GM20431 (cell line): Measurements from ENCODE around the gene ABTB2.

Experiments used
- in situ Hi-C: fragments of 300-500 bp; cut with MseI, MboI; formaldehyde crosslinking; loops from one replicate; pipeline ENCODE4 v1.15.0; 2020; ENCODE audit warnings: low sequenced_read_pairs; ENCODE audit not compliant: unreplicated experiment

The ABTB2 gene

DNA sequence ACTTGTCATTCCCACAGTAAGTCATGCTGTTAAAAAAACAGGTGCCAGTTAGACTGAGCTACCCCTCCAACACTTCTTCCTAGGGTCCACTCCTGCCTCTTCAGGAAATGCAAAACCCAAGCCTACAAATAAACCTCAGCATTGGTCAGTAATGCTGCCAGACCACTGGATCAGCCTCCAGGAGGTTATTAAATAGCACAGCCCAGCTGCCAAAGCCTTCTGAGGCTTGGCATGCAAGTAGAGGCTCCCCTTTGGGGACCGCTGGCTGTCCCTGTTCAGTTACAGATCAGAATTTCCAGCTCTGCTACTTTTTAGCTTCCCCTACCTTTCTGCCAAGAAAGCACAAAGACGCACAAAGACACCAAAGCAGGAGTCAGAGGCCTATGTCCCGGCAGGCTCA lies 33.3 kb downstream of the ABTB2 start:
- in situ Hi-C loops: no loop called here

DNA sequence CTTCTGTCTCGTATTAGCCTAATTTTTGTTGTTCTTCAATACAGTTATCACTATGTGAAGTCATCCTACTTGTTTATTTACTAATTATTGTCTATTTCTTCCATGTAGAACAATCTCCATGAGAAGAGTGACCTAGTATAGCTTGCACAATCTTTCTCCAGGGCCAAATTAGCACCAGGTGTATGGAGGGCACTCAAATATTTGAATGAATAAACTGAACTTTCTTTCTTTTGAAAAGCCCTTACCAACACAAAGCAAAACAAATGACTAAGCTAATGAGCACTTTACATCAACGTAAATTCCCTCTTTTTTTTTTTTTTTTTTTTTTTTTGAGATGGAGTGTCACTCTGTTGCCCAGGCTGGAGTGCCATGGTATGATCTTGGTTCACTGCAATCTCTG lies 34.2 kb downstream of the ABTB2 start:
- in situ Hi-C loops: no loop called here

DNA sequence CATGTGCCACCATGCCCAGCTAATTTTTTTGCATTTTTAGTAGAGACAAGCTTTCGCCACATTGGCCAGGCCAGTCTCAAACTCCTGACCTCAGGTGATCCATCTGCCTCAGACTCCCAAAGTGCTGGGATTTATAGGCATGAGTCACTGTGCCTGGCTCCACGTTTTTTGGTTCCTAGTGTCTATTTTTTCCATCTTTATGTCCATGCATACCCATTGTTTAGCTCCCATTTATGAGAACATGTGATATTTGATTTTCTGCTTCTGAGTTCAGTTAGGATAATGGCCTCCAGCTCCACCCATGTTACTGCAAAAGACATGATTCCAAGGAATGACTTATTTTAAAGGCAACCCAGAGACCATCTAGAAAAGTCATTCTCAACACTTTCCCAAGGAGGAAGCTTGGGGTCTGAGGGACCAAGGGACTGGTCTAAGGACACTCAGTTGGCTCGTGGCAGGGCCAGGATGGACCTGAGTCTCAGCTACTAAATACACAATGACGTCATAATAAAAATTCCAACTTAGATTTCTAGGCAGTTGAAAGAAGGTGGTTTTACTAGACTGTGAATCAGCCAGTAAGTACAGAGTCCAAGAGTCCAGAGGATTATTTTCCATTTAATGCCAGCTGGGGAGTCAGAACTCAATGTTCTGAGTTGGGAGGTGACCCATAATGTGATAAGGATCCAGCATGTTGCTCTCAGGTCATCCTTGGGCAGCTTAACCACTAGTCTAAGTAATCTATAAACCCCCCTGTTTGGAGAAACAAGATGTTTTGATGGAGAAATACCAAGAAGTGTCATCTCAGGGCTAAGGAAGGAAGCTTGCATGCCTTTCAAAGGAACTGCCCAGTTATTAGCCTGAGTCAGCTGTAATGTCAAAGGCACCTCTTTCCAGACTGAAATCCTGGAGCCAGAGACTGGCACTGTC lies 39.4 kb downstream of the ABTB2 start:
- in situ Hi-C loops: no loop called here

DNA sequence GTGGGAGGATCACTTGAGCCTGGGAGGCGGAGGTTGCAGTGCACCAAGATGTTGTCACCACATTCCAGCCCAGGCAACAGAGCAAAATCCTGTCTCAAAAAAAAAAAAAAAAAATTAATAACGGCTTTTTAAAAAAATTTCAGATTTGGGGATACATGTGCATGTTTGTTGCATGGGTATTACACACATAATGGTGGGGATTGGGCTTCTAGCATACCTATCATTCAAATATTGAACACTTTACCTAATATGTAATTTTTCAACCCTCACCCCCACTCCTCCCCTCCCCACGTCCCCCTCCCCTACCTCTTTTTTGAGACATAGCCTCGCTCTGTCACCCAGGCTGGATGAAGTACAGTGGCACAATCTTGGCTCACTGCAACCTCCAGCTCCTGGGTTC lies 40.1 kb downstream of the ABTB2 start:
- in situ Hi-C loops: no loop called here

DNA sequence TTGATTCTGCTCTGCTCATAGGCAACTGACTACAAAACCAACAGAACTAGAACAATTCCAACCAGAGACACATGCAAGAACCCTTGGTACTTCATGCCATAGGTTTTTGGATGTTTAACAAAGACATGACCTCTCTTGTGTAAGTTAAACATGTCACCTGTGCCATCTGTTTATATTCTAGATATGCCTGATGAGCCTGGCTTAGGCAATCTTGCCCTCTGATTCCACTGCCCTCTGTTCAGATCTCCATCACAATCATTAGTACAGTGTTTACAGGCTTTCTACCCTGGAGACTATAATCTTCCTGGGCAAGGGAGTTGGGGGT lies 40.8 kb downstream of the ABTB2 start:
- in situ Hi-C loops: no loop called here

DNA sequence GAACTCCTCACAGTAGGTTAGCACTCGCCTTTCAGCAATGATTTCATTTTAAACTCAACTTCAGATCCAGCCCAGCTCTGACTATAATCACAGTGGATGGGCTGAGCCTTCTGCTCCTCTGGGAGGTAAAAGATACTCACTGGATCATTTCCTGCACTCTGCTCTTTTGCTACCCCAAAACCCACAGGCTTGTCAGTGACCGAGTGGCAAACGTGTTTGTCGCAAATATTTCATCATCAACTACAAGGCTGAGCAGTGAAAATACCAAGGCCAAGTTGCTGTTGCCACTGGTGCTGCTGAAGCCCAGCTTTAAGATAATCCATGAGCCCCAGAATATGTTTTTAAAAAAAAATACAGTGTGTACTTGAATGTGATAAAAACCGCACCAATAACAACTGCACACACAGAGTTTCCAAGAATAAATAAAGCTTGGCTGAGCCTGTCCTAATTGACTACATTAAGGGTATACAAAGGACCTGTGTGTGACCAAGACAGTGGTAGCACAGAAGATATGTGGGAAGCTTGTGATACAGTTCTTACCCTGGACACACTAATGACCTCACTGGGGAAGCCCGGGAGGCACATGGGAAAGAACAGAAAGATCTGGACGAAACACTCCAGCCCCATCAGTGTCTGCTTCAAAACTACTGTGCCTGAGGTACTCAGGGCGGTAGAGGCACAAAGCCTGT lies 41.3 kb downstream of the ABTB2 start:
- in situ Hi-C loops: no loop called here

DNA sequence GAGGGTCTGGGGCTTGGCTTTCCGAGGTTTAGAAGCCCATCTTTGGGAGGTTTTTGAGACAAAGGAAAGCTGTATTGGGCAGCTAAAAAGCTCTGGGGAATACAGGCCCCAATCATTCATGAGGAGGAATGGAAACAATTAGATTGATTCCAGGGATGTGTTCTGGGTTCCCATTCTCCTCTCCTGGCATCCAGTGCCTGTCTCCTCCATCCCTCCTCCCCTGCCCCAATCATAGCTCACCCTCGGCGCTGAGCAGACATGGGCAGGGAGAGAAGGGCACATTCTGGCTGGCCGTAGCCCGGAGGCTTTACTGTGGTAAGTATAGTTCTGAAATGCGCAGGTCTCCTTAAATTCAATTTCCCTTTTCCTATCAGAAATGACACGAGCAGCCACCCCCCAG lies 42.4 kb downstream of the ABTB2 start:
- in situ Hi-C loops: no loop called here

DNA sequence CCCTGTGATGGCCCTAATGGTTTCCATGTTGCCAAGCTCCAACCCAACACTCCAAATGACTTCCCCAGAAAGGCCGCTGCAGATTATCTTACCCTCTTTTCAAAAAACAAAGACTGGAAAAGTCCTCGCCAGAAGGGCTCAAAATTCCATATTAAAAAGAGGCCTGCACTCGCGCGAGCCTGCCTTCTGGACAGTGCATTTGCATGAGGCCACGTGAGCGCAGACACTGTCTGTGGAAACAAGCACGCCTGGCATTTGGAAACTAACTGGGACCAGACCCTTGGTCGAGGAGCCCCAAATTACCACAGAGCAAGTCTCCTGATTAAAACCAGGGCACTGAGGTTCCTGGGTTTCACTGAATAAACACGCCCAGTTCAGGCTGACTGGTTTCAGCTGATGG lies 42.9 kb downstream of the ABTB2 start:
- in situ Hi-C loops: no loop called here

DNA sequence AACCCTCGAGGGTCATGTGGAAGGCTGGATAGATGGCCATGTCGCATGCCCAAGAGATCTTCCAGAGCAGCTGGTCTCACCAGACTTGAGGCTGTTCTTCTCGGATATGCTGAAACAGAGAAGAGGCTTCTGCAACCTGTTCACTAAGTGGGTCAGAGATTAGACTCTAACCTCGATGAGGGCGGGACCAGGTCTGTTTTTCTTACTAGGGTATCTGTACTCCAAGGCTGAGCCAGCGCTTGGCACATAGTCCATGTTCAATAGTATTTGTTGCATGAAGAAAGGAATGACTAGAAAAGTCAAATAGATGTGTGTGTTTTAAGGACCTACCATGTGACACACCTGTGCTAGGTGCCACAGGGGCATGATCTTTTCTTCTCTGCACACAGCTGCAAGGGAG lies 43.6 kb downstream of the ABTB2 start:
- in situ Hi-C loops: no loop called here

DNA sequence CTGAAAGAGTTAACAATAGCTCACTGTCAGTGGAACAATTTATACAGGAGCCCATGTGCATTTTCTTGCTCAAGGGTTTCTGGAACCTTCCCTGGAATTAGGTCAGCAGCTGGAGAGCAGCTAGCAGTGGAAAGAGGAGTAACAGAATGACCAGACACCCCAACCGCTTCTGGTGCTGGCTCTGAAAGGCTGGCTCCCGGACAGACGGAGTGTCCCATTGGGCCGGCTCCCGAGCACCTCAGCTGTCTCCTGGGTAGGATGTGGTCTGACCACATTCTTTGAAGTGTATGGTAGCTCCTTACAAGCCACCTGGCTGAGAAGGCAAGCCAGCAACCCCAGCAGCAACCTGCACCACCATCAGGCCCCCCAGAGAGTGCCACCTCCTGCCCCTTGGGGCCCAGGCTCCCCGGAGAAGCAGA lies 44.7 kb downstream of the ABTB2 start:
- in situ Hi-C loops: no loop called here

DNA sequence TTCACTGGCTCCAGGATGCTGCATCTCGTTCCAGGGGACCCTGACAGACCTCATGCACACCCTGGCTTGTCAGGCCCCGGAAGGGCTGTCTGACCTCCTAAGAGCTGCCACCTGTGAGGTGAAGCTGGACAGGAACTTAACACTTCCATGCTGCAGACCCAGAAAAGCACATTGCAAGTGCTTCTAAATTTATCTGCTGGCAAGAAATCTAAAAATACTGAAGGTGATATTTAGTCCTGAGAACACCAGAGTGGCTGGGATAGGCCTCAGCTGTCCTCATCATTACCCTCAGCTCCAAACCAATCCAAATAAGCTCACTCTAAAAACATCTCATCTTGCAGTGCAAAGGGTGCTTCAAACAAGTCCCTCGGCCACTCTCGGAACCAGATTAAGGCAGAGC lies 46.7 kb downstream of the ABTB2 start:
- in situ Hi-C loops: no loop called here

DNA sequence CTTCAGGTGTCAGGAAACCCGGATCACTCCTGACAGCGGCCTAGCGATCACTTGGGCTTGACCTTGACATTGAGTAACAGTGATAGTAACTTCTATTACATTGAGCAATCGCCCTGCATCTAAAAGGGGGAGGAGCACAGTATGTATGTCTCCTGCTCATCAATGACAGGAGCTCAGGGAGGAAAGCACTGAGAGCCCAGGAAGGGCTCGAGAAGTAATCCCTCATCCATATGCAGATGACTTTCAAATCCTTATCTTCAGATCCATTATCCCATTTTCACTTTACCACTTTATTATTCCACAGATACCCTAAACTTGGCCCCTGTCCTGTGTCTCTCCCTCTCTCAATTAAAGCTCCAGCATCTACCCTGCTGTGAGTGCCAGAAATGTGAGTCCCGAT lies 47.8 kb downstream of the ABTB2 start:
- in situ Hi-C loops: no loop called here

DNA sequence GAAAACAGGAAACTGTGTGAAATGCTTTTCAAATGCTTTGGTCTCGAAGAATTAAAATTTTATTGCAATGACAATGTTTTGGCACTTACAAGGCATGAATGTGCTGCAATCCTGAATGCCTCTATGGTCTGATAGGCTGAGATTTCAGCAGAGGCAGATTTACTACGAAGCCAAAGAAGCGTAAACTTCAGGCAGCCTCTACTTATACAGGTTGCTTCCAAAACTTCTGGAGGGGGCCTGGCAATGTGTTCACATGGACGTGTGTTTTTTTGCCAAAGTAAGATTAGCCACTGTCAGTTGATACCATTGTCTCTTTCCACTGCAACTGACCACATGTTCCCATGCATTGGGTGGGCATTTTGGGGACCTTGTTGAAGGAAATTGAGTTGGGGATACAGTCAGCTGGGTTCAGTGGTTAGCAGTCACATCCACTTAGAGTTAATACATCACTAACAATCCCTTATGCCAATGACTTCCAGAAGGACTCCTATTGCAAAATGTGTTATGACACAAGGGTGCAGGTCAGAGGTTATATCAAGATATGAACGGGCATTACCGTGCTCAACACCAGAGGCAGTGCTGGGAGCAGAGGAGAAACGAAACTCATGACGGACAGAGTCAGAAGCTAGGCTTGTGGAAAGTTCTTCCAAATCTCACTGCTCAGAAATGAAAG lies 48.8 kb downstream of the ABTB2 start:
- in situ Hi-C loops: no loop called here

DNA sequence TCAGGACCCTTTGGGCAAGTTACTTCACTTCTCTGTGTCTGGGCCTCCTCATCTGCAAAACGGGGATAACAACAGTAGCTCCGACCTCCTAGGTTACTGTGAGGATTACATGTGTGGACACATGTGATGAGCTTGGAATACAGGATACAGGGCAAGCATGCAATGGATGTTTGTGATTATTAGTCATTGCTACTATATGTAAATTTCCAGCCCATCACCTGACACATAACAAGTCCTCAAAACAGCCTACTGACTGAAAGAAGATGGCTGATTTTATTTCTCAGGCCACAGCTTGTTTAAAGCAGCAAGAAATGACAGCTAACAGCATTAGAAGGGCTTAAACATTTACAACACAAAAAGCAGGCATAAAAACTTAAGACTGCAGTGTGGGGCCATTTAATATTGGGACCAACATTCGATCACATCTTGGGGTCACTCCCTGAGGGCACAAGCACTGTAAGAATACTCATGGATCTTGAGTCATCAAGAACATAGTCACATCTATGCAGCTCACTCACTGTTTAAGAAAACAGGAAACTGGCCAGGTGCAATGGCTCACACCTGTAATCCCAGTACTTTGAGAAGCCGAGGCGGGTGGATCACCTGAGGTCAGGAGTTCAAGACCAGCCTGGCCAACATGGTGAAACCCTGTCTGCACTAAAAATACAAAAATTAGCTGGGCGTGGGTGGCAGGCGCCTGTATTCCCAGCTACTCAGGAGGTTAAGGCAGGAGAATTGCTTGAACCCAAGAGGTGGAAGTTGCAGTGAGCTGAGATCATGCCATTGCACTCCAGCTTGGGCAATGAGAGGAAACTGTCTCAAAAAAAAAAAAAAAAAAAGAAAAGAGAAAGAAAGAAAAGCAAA lies 49.5 kb downstream of the ABTB2 start:
- in situ Hi-C loops: no loop called here

DNA sequence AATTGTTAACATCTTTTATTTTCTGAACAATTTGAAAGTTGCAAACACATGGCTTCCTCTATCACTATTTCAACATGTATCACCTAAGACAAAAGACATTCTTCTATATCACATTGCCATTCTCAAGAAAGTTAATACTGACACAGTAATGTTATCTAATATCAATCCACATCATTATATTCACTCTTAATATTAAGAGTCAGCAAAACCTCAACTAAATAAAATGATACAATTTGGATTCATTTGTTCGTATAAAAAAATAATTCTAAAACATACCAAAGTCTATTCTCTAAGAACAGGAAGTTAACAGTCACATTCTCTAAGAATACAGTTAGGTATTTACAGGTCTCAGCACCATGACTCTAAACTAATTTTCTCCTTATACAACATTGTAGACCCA lies 52.0 kb downstream of the ABTB2 start:
- in situ Hi-C loops: no loop called here

DNA sequence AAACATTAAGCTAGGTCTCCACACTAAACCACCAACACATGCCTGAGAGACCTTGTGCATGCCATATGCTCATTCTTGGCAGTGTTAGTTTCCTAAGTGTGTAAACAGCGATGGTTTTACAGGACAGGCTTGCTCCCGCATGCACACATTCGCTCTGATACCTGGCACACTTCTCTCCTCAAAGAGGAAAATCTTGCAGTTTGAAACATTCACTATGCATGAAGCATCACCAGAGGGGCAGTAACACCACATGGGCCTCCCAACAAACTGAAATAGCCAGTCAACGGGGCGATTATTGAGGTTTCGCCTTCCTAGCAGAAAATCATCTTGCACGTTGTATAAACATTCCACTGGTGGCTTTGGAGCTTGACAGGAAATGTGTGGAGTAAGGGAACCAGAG lies 52.6 kb downstream of the ABTB2 start:
- in situ Hi-C loops: no loop called here

DNA sequence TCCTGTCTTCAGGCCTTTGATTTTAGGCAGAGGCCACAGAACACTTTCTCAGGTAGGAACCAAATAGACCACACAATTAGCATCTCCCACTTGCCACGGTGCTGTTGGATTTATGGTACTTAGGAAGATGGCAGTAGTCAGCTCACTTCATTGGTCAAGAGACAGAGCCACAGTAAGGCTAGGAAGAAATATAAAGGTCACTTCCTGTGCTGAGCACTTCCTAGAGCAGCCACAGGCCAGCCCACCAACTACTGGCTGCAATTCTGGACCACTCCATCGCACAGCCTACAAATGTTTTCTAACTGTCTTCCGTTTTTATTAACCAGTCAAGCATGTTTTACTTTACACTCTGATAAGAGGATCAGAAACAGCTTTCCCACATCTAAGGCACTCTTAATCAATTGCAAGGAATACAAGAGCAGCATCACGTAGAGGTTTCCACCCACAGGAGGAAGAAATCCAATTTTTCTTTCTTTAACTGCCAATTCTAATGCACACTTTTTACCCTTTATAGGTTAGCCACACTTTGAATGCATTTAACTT lies 54.7 kb downstream of the ABTB2 start:
- in situ Hi-C loops: no loop called here

DNA sequence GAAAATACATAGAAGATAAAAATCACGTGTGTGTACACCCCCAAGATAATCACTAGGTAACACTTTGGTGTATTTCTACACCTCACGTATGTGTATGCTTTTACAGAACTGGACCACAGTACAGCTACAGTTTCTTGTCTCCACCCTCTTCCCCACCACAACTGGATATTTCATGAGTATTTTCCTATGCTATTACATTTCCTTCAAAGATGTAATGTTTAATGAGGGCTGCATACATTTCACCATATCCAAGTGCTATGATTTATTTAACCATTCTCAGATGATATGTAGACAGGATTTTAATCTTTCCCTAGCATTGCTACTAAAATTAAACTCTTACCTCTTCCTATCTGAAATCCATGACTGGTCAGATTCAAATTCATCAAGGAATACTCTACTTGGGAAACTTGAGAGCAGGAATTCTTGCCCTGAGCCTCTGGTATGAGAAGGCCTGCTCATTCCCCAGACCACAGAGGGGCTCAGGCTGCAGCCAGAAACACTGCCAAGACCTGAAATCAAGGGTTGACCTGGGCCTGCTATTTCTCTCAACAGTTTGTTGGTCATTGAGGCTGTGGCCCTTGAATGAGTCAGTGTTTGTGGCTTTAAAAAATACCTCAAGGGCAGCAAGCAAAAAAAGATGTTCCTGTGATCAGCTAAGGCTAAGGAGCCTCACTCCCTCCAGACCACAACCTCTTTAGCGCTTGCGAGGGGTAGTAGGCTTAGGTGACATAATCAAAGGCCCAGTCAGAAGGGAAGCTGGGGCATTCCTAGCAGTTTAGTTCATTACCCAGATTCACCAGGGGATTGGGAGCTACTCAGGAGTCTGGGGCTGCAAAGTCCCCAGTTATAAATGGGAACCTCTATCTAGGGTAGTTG lies 55.5 kb downstream of the ABTB2 start:
- in situ Hi-C loops: no loop called here

DNA sequence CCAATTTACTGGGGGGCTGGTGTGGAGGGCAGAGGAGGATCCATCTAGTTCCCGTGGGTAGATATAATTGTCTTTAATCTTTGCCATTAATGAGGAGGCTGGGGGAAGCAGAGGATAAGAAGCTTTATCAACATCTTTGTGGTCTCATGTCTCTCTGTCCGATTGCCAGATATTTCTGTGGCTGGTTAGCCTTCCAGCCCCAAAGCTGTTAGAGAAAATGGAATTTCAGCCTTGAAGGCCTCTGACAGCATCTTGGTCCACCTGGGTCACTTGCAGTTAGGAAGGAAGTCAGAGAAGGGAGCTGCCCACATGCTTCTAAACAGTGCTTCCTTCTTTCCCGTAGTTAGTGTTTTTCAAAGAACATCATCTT lies 56.9 kb downstream of the ABTB2 start:
- in situ Hi-C loops: no loop called here
